NB4 (cell line): ENCODE results near the gene KCNJ14.

Experiments
- CTCF ChIP-seq: IDR thresholded peaks from one replicate; pipeline ENCODE4 v1.5.1; 2012; ENCODE audit warnings: low read depth, low read length
- MAX ChIP-seq: IDR thresholded peaks from 2 replicates; pipeline ENCODE4 v1.6.1; 2011; ENCODE audit warnings: low read depth, low read length
- MYC ChIP-seq: IDR thresholded peaks from 2 replicates; pipeline ENCODE4 v1.6.1; 2011; ENCODE audit warnings: low read depth, low read length
- POLR2A ChIP-seq: IDR thresholded peaks from 2 replicates; pipeline ENCODE4 v1.6.1; 2011; ENCODE audit warnings: mild to moderate bottlenecking; ENCODE audit not compliant: insufficient read length; ENCODE audit errors: extremely low read depth

- TF ChIP-seq CTCF (no peak), MAX (no peak), POLR2A (no peak), MYC (no peak)
These were observed 21.8 kb downstream of the KCNJ14 start for GRCh38 chr19:48477067-48477685.
